HCT116 (cell line): ENCODE data around the gene LRFN2. TPM values are rescaled to one million over a fixed set of nuclear protein-coding genes. Genes with fewer than 3 reads are reported as not detected.

Experiments used
- ATAC-seq: fragments of 200-7000 bp; cut with Tn5 transposase; 2 replicates; pipeline ENCODE4 v1.9.1; 2020; ENCODE audit warnings: mild to moderate bottlenecking, moderate library complexity
- BruUV-seq: library from RNA; stranded (reverse); fragments of 400-500 nt; replicated peaks from 2 replicates; lab custom pipeline; 2021; lab: Mats Ljungman, UMichigan
- CTCF ChIA-PET: fragments of 300-600 bp; sonication (Branson Sonifier 250); formaldehyde crosslinking; loops from one replicate; lab custom pipeline; 2021; ENCODE audit warnings: antibody characterized with exemption; lab: Charles Lee
- POLR2A ChIA-PET: fragments of 300-600, 350-600 bp; sonication (Branson Sonifier 250); formaldehyde crosslinking; loops from one replicate; lab custom pipeline; 2021; ENCODE audit warnings: antibody characterized with exemption; lab: Charles Lee
- RAD21 ChIA-PET, 2 experiments: fragments of 300-600 bp; sonication (Branson Sonifier 250); formaldehyde crosslinking; loops; one replicate each; lab custom pipeline; 2023; ENCODE audit warnings: low total read pairs in 2 of 2; ENCODE audit not compliant: uncharacterized antibody in 2 of 2, unreplicated experiment in 2 of 2, low non-redundant PET in 1 of 2; lab: Charles Lee
- DNase-seq: peaks from one replicate; pipeline ENCODE4 v3.0.0-alpha.2; 2010; ENCODE audit warnings: low read depth, low spot score
- H2AFZ ChIP-seq: fragments of 200-600 bp; shearing (Covaris generic), sonication (generic); 2 replicates; pipeline ENCODE4 v1.6.1; 2017; ENCODE audit warnings: low read depth, mixed run types, mixed read lengths, antibody characterized with exemption, low read length; ENCODE audit not compliant: poor library complexity, severe bottlenecking
- H3K27ac ChIP-seq: 2 replicates; pipeline ENCODE4 v1.5.1; 2012; ENCODE audit warnings: low read depth, low read length
- H3K27me3 ChIP-seq: fragments of 200-600 bp; sonication (generic); 2 replicates; pipeline ENCODE4 v1.6.1; 2016; ENCODE audit warnings: mixed run types, low read length, mixed read lengths; ENCODE audit not compliant: insufficient read depth
- H3K36me3 ChIP-seq, 2 experiments: fragments of 200-500 bp in 1 of 2; fragments of 200-600 bp in 1 of 2; sonication (Bioruptor generic) in 1 of 2; sonication (generic) in 1 of 2; 2 replicates each; pipeline versions ENCODE4 v1.5.1 to v1.6.1; 2014 to 2016; ENCODE audit warnings: low read length in 2 of 2, inconsistent platforms in 1 of 2, mixed read lengths in 1 of 2, mixed run types in 1 of 2; ENCODE audit not compliant: insufficient read depth in 2 of 2, control insufficient read depth in 1 of 2
- H3K4me1 ChIP-seq, 2 experiments: fragments of 200-600 bp in 1 of 2; sonication (generic) in 1 of 2; 2 replicates each; pipeline versions ENCODE4 v1.5.1 to v1.6.1; 2012 to 2017; ENCODE audit warnings: low read length in 2 of 2, inconsistent platforms in 1 of 2, mild to moderate bottlenecking in 1 of 2, mixed read lengths in 1 of 2, mixed run types in 1 of 2, moderate library complexity in 1 of 2; ENCODE audit not compliant: insufficient read depth in 2 of 2, control insufficient read depth in 1 of 2
- H3K4me2 ChIP-seq: fragments of 200-600 bp; sonication (generic); 2 replicates; pipeline ENCODE4 v1.6.1; 2017; ENCODE audit warnings: mixed run types, low read length, mixed read lengths
- H3K4me3 ChIP-seq, 2 experiments: fragments of 200-600 bp in 1 of 2; sonication (generic) in 1 of 2; replicated peaks in 1 of 2; 2 replicates each; pipeline ENCODE4 v1.5.1; 2011 to 2016; ENCODE audit warnings: low read length in 2 of 2, control low read depth in 1 of 2, low read depth in 1 of 2, mild to moderate bottlenecking in 1 of 2, mixed read lengths in 1 of 2, mixed run types in 1 of 2
- H3K79me2 ChIP-seq: fragments of 200-600 bp; sonication (generic); 2 replicates; pipeline ENCODE4 v1.6.1; 2017; ENCODE audit warnings: mild to moderate bottlenecking, mixed run types, low read length, moderate library complexity, mixed read lengths; ENCODE audit not compliant: insufficient read depth
- H3K9ac ChIP-seq: fragments of 200-600 bp; sonication (generic); 2 replicates; pipeline ENCODE4 v1.6.1; 2016; ENCODE audit warnings: low read length, mixed read lengths
- H3K9me2 ChIP-seq: fragments of 200-600 bp; sonication (generic), shearing (Covaris generic); 2 replicates; pipeline ENCODE4 v1.6.1; 2017; ENCODE audit warnings: mixed run types, mild to moderate bottlenecking, moderate library complexity; ENCODE audit not compliant: insufficient read depth
- H3K9me3 ChIP-seq, 2 experiments: fragments of 200-500 bp in 1 of 2; fragments of 200-600 bp in 1 of 2; sonication (Bioruptor generic) in 1 of 2; sonication (generic) in 1 of 2; 2 replicates each; pipeline ENCODE4 v1.6.1; 2014 to 2017; ENCODE audit warnings: low read length in 2 of 2, mixed read lengths in 2 of 2, inconsistent platforms in 1 of 2, low read depth in 1 of 2, mild to moderate bottlenecking in 1 of 2, mixed run types in 1 of 2, moderate library complexity in 1 of 2; ENCODE audit not compliant: control insufficient read depth in 1 of 2, insufficient read depth in 1 of 2
- H4K20me1 ChIP-seq: fragments of 200-600 bp; sonication (generic), shearing (Covaris generic); 2 replicates; pipeline ENCODE4 v1.6.1; 2017; ENCODE audit warnings: mixed run types, mild to moderate bottlenecking, moderate library complexity; ENCODE audit not compliant: insufficient read depth
- CBX3 ChIP-seq: IDR thresholded peaks from 2 replicates; pipeline ENCODE4 v1.6.1; 2012; ENCODE audit warnings: low read depth
- CEBPB ChIP-seq: IDR thresholded peaks from 2 replicates; pipeline ENCODE4 v1.6.1; 2012; ENCODE audit warnings: low read depth
- CTCF ChIP-seq, 3 experiments: fragments of 200-600 bp in 1 of 3; sonication (generic) in 1 of 3; IDR thresholded peaks in 2 of 3; conservative IDR thresholded peaks in 1 of 3; 2 replicates each; pipeline ENCODE4 v1.5.1; 2012 to 2017; ENCODE audit warnings: low read depth in 2 of 3, low read length in 2 of 3, antibody characterized with exemption in 1 of 3, borderline replicate concordance in 1 of 3, control low read depth in 1 of 3, mild to moderate bottlenecking in 1 of 3, mixed read lengths in 1 of 3, mixed run types in 1 of 3, moderate library complexity in 1 of 3; ENCODE audit not compliant: insufficient read depth in 1 of 3
- EGR1 ChIP-seq: IDR thresholded peaks from 2 replicates; pipeline ENCODE4 v1.6.1; 2012; ENCODE audit warnings: low read depth
- ELF1 ChIP-seq: IDR thresholded peaks from 2 replicates; pipeline ENCODE4 v1.6.1; 2012; ENCODE audit warnings: low read depth, borderline replicate concordance
- EZH2 ChIP-seq: fragments of 200-600 bp; sonication (generic); IDR thresholded peaks from 2 replicates; pipeline ENCODE4 v1.6.1; 2017; ENCODE audit warnings: antibody characterized with exemption, mixed run types
- EZH2phosphoT487 ChIP-seq: fragments of 200-600 bp; IDR thresholded peaks from 2 replicates; pipeline ENCODE4 v1.6.1; 2018; ENCODE audit warnings: antibody characterized with exemption, borderline replicate concordance
- JUND ChIP-seq: IDR thresholded peaks from 2 replicates; pipeline ENCODE4 v1.6.1; 2012
- POLR2A ChIP-seq: IDR thresholded peaks from 2 replicates; pipeline ENCODE4 v1.7.0; 2011; ENCODE audit warnings: borderline replicate concordance; ENCODE audit not compliant: insufficient read depth, insufficient read length; ENCODE audit errors: extremely low read depth
- REST ChIP-seq: IDR thresholded peaks from 2 replicates; pipeline ENCODE4 v1.6.1; 2012; ENCODE audit warnings: low read depth
- SIN3A ChIP-seq: IDR thresholded peaks from 2 replicates; pipeline ENCODE4 v1.6.1; 2012; ENCODE audit warnings: low read depth
- SP1 ChIP-seq: IDR thresholded peaks from 2 replicates; pipeline ENCODE4 v1.6.1; 2012; ENCODE audit warnings: low read depth
- YY1 ChIP-seq: IDR thresholded peaks from 2 replicates; pipeline ENCODE4 v1.6.1; 2011; ENCODE audit warnings: low read length, low read depth, moderate library complexity, mild to moderate bottlenecking; ENCODE audit not compliant: insufficient replicate concordance; ENCODE audit errors: extremely low read depth
- ZFX ChIP-seq: fragments of 450-650 bp; IDR thresholded peaks from 2 replicates; pipeline ENCODE4 v1.6.1; 2017
- intact Hi-C: fragments of 100-400 bp; cut with micrococcal nuclease; formaldehyde crosslinking; loops from 2 replicates; pipeline ENCODE4 v1.10.0; 2022
- total RNA-seq: library from RNA; stranded (reverse); gene quantifications from one replicate; pipeline ENCODE4 v1.2.1, GENCODE V29; 2021; ENCODE audit not compliant: unreplicated experiment
- TF ChIP-seq, protein P1 (sequence below): IDR thresholded peaks from 2 replicates; pipeline ENCODE4 v1.6.1; 2011; ENCODE audit warnings: mild to moderate bottlenecking, low read length, moderate library complexity; ENCODE audit not compliant: insufficient replicate concordance; ENCODE audit errors: extremely low read depth

Gene LRFN2
- total RNA-seq, 1 experiment from 2014 or later: not detected

DNA sequence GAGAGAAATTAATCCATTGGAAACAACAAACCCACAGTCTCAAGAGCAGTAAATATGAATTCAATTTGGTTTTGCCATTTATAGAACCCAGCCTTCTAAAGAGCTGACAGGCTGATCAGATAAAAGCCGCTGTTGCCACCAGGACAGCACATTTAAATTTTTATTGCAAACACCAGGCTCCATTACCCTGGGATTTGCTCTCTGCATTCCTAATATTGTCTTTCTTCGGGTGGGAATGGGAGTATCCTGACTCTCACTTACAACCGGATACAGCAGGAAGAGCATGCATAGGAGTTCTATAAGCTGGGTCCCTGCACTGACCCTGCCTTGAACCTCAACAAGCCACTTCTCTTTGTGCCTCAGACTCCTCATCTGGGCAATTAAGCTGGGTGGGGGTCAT lies 142.9 kb downstream of the LRFN2 start:
- Histone ChIP-seq H3K27me3 (peaks cover 19% of the 10 kb centered on the region), H3K79me2 (no peaks in the 10 kb centered on the region), H4K20me1 (no peaks in the 10 kb centered on the region), H3K9me2 (no peaks in the 10 kb centered on the region), H3K36me3 (no peaks in the 10 kb centered on the region), H3K9me3 (no peaks in the 10 kb centered on the region), H3K4me3 (no peak overlapping the region), H3K27ac (no peak overlapping the region), H3K4me1 (no peaks in the 10 kb centered on the region), H3K4me2 (no peak overlapping the region), H3K9ac (no peak overlapping the region), H2AFZ (no peak overlapping the region)
- no peak for DNase-seq
- ATAC-seq: no peak
- RAD21 ChIA-PET: no interaction called here
- CTCF ChIA-PET: no interaction called here
- intact Hi-C loops: no loop called here
- TF ChIP-seq CBX3: no peak
- no peak for TF ChIP-seq REST
- TF ChIP-seq SP1: no peak
- TF ChIP-seq POLR2A: no peak
- no peak for TF ChIP-seq SIN3A
- TF ChIP-seq YY1: no peak
- TF ChIP-seq CEBPB: no peak
- BruUV-seq: no TSS peak
- POLR2A ChIA-PET: no interaction called here

- Histone ChIP-seq H3K27me3 (peaks cover 14% of the 10 kb centered on the region), H3K27ac (no peak overlapping the region), H3K4me1 (no peaks in the 10 kb centered on the region), H2AFZ (no peak overlapping the region), H3K4me2 (no peak overlapping the region), H4K20me1 (no peaks in the 10 kb centered on the region), H3K9me3 (no peaks in the 10 kb centered on the region), H3K9me2 (no peaks in the 10 kb centered on the region), H3K79me2 (no peaks in the 10 kb centered on the region), H3K4me3 (no peak overlapping the region), H3K9ac (no peak overlapping the region), H3K36me3 (no peaks in the 10 kb centered on the region)
- intact Hi-C loops: no loop called here
- DNase-seq (no peak), ATAC-seq (no peak)
- RAD21 ChIA-PET: no interaction called here
- CTCF ChIA-PET: no interaction called here
- BruUV-seq: no TSS peak
- POLR2A ChIA-PET: no interaction called here
- TF ChIP-seq EZH2phosphoT487 (no peak), ZFX (no peak), EZH2 (no peak), EGR1 (no peak), SP1 (no peak), JUND (no peak), ELF1 (no peak), YY1 (no peak), CTCF (IDR thresholded peaks at IDR 0.05 in 2 of 3, conservative IDR thresholded peaks at IDR 0.05 in 1 of 3; ENCODE audit: borderline replicate concordance in 1 of 3, insufficient read depth in 1 of 3, low read depth in 2 of 3, low read length in 2 of 3) (no peak)
- TF ChIP-seq, protein P1, sequence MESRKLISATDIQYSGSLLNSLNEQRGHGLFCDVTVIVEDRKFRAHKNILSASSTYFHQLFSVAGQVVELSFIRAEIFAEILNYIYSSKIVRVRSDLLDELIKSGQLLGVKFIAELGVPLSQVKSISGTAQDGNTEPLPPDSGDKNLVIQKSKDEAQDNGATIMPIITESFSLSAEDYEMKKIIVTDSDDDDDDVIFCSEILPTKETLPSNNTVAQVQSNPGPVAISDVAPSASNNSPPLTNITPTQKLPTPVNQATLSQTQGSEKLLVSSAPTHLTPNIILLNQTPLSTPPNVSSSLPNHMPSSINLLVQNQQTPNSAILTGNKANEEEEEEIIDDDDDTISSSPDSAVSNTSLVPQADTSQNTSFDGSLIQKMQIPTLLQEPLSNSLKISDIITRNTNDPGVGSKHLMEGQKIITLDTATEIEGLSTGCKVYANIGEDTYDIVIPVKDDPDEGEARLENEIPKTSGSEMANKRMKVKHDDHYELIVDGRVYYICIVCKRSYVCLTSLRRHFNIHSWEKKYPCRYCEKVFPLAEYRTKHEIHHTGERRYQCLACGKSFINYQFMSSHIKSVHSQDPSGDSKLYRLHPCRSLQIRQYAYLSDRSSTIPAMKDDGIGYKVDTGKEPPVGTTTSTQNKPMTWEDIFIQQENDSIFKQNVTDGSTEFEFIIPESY: no peak
Measured at GRCh38 chr6:40443842-40444241, 143.3 kb downstream of the LRFN2 start.
